PC-3 (cell line): ENCODE results near the gene TRPM5. TPM values are rescaled to one million over a fixed set of nuclear protein-coding genes. Genes with fewer than 3 reads are reported as not detected.

ENCODE experiments used
- ATAC-seq: fragments of 200-7000 bp; cut with Tn5 transposase; 2 replicates; pipeline ENCODE4 v1.9.1; 2020; ENCODE audit warnings: mild to moderate bottlenecking, moderate library complexity
- BruUV-seq: library from RNA; stranded (reverse); fragments of 400-500 nt; replicated peaks from 2 replicates; lab custom pipeline; 2021; lab: Mats Ljungman, UMichigan
- CTCF ChIA-PET: fragments of 300-600 bp; sonication (Branson Sonifier 250); formaldehyde crosslinking; loops from one replicate; lab custom pipeline; 2022; ENCODE audit warnings: antibody characterized with exemption; lab: Charles Lee
- POLR2A ChIA-PET: fragments of 300-600 bp; sonication (Branson Sonifier 250); formaldehyde crosslinking; loops from one replicate; lab custom pipeline; 2022; ENCODE audit warnings: antibody characterized with exemption; ENCODE audit not compliant: unreplicated experiment; lab: Charles Lee
- DNase-seq: peaks from one replicate; pipeline ENCODE4 v3.0.0-alpha.2; 2015
- H2AFZ ChIP-seq: fragments of 300-600 bp; sonication (generic); 2 replicates; pipeline ENCODE4 v1.6.0; 2016; ENCODE audit warnings: antibody characterized with exemption, low read length
- H3F3A ChIP-seq: fragments of 300-600 bp; sonication (generic); one replicate; pipeline ENCODE4 v1.6.0; 2017; ENCODE audit warnings: antibody characterized with exemption, low read length, control low read depth, mild to moderate bottlenecking; ENCODE audit not compliant: unreplicated experiment
- H3K27ac ChIP-seq: fragments of 300-600 bp; sonication (generic); 2 replicates; pipeline ENCODE4 v1.5.1; 2016; ENCODE audit warnings: mild to moderate bottlenecking, low read length
- H3K27me3 ChIP-seq: fragments of 300-600 bp; sonication (generic); 2 replicates; pipeline ENCODE4 v1.6.1; 2016; ENCODE audit warnings: low read length, mixed read lengths
- H3K36me3 ChIP-seq: fragments of 300-600 bp; sonication (generic); 2 replicates; pipeline ENCODE4 v1.6.1; 2016; ENCODE audit warnings: low read depth, mixed run types, low read length, mixed read lengths
- H3K4me1 ChIP-seq: fragments of 300-600 bp; sonication (generic); 2 replicates; pipeline ENCODE4 v1.5.1; 2016; ENCODE audit warnings: low read length; ENCODE audit not compliant: insufficient read depth
- H3K4me2 ChIP-seq: fragments of 300-600 bp; sonication (generic); 2 replicates; pipeline ENCODE4 v1.6.0; 2016; ENCODE audit warnings: low read length
- H3K4me3 ChIP-seq: fragments of 300-600 bp; sonication (generic); 2 replicates; pipeline ENCODE4 v1.5.1; 2016; ENCODE audit warnings: mild to moderate bottlenecking, low read length, mixed read lengths
- H3K79me2 ChIP-seq: fragments of 300-600 bp; sonication (generic); 2 replicates; pipeline ENCODE4 v1.6.1; 2017; ENCODE audit warnings: low read length, mixed read lengths
- H3K9ac ChIP-seq: fragments of 300-600 bp; sonication (generic); 2 replicates; pipeline ENCODE4 v1.6.0; 2016; ENCODE audit warnings: mild to moderate bottlenecking, low read length
- H3K9me2 ChIP-seq: fragments of 300-600 bp; sonication (generic); replicated peaks from 2 replicates; pipeline ENCODE4 v1.6.1; 2016; ENCODE audit warnings: mixed run types, low read length, mixed read lengths
- H3K9me3 ChIP-seq: fragments of 300-600 bp; sonication (generic); 2 replicates; pipeline ENCODE4 v1.6.1; 2016; ENCODE audit warnings: low read length, mixed read lengths
- H4K20me1 ChIP-seq: fragments of 300-600 bp; sonication (generic); 2 replicates; pipeline ENCODE4 v1.6.1; 2016; ENCODE audit warnings: low read length, mixed read lengths
- EZH2 ChIP-seq: fragments of 300-600 bp; sonication (generic); IDR thresholded peaks from one replicate; pipeline ENCODE4 v1.6.1; 2017; ENCODE audit warnings: antibody characterized with exemption, mild to moderate bottlenecking, low read length; ENCODE audit not compliant: unreplicated experiment
- EZH2phosphoT487 ChIP-seq: fragments of 300-600 bp; sonication (generic); IDR thresholded peaks from 2 replicates; pipeline ENCODE4 v1.6.1; 2018; ENCODE audit warnings: mild to moderate bottlenecking, antibody characterized with exemption, low read length, borderline replicate concordance
- intact Hi-C: fragments of 100-400 bp; cut with micrococcal nuclease; formaldehyde crosslinking; loops from 2 replicates; pipeline ENCODE4 v1.9.0; 2023
- total RNA-seq: library from RNA; depleted of rRNA; stranded (reverse); fragments of >200 nt; gene quantifications from 2 replicates; pipeline ENCODE4 v1.2.3, GENCODE V29; 2014
- TF ChIP-seq, protein P1 (sequence below): fragments of 300-600 bp; sonication (generic); conservative IDR thresholded peaks from 2 replicates; pipeline ENCODE4 v1.5.1; 2017; ENCODE audit warnings: antibody characterized with exemption, low read depth, mild to moderate bottlenecking, low read length

Gene TRPM5
- total RNA-seq, 1 experiment from 2014 or later = not detected

DNA sequence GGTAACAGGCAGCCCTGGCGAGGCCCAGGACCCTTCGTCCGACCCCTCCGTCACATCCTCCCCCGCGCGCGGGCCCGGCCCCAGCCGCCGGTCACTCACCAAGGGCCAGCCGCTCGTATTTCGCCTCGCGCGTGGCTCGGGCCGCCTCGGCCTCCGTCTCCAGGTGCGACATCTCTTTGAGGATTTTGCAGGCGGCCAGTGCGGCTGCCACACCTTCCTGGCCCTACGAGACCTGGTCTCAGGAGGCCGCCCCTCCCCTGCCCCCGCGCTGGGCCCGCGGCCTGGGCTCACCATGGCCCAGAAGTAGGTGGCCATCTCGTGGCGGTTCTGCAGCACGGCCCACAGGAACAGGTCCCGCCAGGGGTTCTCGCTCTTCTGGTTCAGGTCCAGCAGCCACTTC lies 29.7 kb downstream of the TRPM5 start:
- POLR2A ChIA-PET = no interaction called here
- H3K4me2 ChIP-seq = no peak overlapping the region
- intact Hi-C loops = no loop called here
- H3K9me2 ChIP-seq = no peaks in the 10 kb centered on the region
- H3K27me3 ChIP-seq = no peaks in the 10 kb centered on the region
- H3K9me3 ChIP-seq = no peaks in the 10 kb centered on the region
- TF ChIP-seq EZH2phosphoT487 (no peak), EZH2 (no peak)
- TF ChIP-seq, protein P1, sequence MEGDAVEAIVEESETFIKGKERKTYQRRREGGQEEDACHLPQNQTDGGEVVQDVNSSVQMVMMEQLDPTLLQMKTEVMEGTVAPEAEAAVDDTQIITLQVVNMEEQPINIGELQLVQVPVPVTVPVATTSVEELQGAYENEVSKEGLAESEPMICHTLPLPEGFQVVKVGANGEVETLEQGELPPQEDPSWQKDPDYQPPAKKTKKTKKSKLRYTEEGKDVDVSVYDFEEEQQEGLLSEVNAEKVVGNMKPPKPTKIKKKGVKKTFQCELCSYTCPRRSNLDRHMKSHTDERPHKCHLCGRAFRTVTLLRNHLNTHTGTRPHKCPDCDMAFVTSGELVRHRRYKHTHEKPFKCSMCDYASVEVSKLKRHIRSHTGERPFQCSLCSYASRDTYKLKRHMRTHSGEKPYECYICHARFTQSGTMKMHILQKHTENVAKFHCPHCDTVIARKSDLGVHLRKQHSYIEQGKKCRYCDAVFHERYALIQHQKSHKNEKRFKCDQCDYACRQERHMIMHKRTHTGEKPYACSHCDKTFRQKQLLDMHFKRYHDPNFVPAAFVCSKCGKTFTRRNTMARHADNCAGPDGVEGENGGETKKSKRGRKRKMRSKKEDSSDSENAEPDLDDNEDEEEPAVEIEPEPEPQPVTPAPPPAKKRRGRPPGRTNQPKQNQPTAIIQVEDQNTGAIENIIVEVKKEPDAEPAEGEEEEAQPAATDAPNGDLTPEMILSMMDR = no peak
- no peaks in the 10 kb centered on the region for H3F3A ChIP-seq
- no peak overlapping the region for H3K4me3 ChIP-seq
- no peaks in the 10 kb centered on the region for H3K79me2 ChIP-seq
- DNase-seq = no peak
- H3K4me1 ChIP-seq = no peaks in the 10 kb centered on the region
- ATAC-seq = no peak
- no peaks in the 10 kb centered on the region for H3K36me3 ChIP-seq
- H3K27ac ChIP-seq = no peak overlapping the region
- H4K20me1 ChIP-seq = no peaks in the 10 kb centered on the region
- CTCF ChIA-PET = no interaction called here
- H3K9ac ChIP-seq = no peak overlapping the region
- BruUV-seq = no TSS peak
- no peak overlapping the region for H2AFZ ChIP-seq

DNA sequence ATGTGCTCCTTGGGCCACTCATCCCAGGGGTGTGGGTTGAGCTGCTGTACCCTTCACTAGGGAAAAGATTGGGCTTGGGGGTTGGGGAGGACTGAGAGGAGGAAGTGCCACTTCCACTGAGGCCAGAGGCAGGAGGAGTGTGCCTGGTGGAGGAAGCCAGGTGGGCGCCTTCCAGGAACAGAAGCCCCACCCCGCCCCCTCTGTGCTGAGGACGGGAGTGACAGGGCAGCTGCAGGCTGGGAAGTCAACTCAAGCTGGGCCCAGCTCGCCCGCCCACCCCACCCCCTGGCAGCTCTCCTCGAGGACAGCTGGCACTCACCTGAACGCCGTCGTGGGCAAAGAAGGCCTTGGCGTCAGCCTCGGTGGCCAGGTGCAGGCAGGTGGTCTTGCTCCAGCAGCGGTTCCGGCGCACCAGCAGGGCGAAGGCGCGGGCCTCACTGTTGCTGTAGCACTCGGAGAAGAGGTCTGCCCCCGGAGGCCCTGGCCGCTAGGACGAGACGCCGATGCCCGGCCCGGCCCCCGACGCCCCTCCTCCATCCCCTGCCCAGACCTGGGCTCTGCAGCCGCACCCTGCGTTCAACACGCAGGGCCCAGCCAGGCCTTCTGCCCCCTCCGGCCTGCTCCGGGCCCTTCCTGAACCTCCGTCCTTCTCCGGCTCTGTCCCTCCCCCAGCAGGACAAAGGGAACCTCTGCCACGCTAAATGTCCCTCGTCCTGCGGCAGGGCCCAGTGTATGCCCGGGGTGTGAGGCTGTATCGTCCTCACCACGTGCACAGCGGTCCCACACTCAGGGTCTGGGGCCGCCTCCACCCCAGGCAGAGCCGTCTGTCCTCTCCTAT lies 30.4 kb downstream of the TRPM5 start:
- H2AFZ ChIP-seq = no peak overlapping the region
- H3K36me3 ChIP-seq = no peaks in the 10 kb centered on the region
- no TSS peak for BruUV-seq
- DNase-seq (no peak), ATAC-seq (no peak)
- intact Hi-C loops = no loop called here
- POLR2A ChIA-PET = no interaction called here
- H3K79me2 ChIP-seq = no peaks in the 10 kb centered on the region
- no peaks in the 10 kb centered on the region for H3K27me3 ChIP-seq
- no peaks in the 10 kb centered on the region for H3F3A ChIP-seq
- H3K4me2 ChIP-seq = no peak overlapping the region
- TF ChIP-seq EZH2phosphoT487 (no peak), EZH2 (no peak)
- TF ChIP-seq, protein P1 = no peak
- no peaks in the 10 kb centered on the region for H3K9me3 ChIP-seq
- H3K4me3 ChIP-seq = no peak overlapping the region
- H4K20me1 ChIP-seq = no peaks in the 10 kb centered on the region
- H3K4me1 ChIP-seq = no peaks in the 10 kb centered on the region
- H3K9me2 ChIP-seq = no peaks in the 10 kb centered on the region
- no peak overlapping the region for H3K27ac ChIP-seq
- no peak overlapping the region for H3K9ac ChIP-seq
- CTCF ChIA-PET = no interaction called here

DNA sequence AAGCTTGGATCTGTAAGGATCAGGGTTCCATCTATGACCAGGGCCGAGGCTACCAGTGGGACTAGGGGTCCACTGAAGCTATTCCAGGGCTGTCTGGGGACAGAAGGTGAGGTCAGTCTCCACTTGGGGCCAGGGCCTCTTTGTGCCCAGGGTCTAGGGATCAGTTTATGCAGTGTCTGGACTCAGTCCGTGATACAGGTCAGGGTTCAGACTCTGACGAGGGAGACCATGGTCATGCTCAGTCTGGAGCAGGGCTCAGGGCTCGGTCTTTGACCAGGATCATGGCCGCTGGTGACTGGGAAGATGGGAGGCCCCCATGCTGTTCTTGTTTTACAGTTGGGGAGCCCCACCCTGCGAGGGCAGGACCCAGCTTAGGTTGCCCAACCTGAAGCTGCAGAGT lies 32.0 kb downstream of the TRPM5 start:
- intact Hi-C loops = no loop called here
- POLR2A ChIA-PET = no interaction called here
- Histone ChIP-seq H3K4me2 (no peak overlapping the region), H3K27ac (no peak overlapping the region), H3K9me3 (no peaks in the 10 kb centered on the region), H3K79me2 (no peaks in the 10 kb centered on the region), H4K20me1 (no peaks in the 10 kb centered on the region), H3K9ac (no peak overlapping the region), H3K36me3 (no peaks in the 10 kb centered on the region), H3K9me2 (no peaks in the 10 kb centered on the region), H3K4me1 (no peaks in the 10 kb centered on the region), H2AFZ (no peak overlapping the region), H3K4me3 (no peak overlapping the region), H3F3A (no peaks in the 10 kb centered on the region), H3K27me3 (no peaks in the 10 kb centered on the region)
- no peak for DNase-seq
- CTCF ChIA-PET = no interaction called here
- TF ChIP-seq, protein P1 = no peak
- TF ChIP-seq EZH2phosphoT487 = no peak
- no peak for TF ChIP-seq EZH2
- no TSS peak for BruUV-seq
- ATAC-seq = no peak
